ENCODE data around the gene GORASP2.

Gene GORASP2

DNA sequence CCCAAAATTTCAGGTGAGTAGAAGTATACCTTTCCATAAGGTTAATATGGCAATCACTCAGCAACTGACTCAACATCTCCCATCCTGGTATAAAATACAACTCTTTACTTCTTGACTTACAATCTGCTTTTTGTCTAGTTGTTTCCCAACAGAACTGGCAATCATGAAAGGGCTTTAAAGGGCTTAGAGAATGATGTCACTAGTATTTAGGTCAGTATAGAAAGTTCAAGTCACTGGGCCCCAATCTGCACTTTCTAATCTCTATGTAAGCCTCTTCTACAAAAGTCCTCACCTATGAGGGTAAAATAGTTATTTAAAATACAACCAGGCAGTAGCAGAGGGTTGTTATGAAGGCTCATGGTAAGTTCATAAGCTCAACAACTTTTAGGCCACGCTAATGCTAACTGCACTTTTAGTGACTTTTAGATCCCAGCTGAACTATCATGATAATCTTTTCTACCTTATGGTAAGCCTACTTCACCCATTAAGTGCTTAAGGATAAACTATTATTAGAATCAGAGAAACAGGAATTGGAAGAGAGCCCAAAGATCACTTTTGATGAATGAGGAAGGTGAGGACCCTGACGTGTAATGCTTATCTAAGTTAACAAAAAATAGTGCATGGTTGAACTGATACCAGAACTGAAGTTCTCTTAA, 79.6 kb downstream of the GORASP2 start:
- DNase-seq, result no peak

DNA sequence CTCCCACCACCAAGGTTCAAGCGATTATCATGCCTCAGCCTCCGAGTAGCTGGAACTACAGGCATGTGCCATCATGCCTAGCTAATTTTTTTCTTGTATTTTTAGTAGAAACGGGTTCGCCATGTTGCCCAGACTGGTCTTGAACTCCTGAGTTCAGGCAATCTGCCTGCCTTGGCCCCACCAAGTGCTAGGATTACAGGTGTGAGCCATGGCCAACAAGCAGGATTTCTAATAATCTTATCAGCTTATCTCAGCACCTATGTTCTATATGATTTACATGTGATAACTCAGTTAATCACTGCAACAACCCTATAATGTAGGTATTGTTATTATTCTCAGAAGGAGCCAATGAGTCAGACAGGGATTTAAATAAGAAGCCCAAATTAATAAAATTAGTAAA, 80.3 kb downstream of the GORASP2 start:
- DNase-seq, result no peak

DNA sequence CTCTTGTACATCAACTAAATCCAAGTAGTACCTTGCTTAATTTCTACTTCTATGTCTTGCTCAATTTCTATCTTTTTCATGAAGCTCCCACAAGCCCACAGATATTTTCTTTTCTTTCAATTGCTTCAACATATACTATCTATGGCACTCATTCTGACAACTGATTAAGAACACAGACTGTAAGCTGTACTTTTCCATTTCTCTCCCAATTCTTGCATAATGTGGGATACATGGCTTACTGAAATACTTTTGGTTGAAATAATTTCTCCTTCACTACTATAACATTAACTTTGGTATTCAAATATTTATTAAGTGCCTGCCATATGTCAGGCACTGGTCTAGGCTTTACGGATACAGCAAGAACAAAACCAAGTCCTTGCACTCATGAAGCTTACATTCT, 84.8 kb downstream of the GORASP2 start:
- DNase-seq, result no peak

DNA sequence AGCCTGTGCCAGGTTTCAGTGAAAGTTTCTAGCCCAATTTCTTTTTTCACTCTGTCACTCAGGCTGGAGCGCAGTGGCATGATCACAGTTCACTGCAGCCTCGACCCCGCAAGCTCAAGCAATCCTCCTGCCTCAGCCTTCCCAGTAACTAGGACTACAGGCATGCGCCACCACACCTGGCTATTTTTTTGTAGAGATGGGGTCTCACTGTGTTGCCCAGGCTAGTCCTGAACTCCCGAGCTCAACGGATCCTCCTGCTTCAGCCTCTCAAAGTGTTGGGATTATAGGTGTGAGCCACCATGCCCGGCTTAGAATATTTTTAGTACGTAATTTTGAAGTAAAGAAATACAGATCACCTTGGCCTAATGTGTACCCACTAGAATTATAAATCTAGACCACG, 87.1 kb downstream of the GORASP2 start:
- no peak for DNase-seq
